Occipital lobe (tissue), 2 donors: ENCODE results near the gene MAPK6. TPM values are rescaled to one million over a fixed set of nuclear protein-coding genes. Genes with fewer than 3 reads are reported as not detected.
"Not testable (repeated sequence)": the region's sequence is repeated elsewhere in the genome, so short reads cannot be mapped to it uniquely, and the experiment has no call there.

ENCODE experiments used
- DNase-seq: peaks from one replicate; lab custom pipeline; 2025; lab: John Stamatoyannopoulos, UW
- total RNA-seq: library from RNA; depleted of rRNA; stranded (reverse); fragments of >200 nt; gene quantifications from one replicate; pipeline ENCODE4 v1.2.3, GENCODE V29; 2014

MAPK6 gene
- total RNA-seq = 98.3 TPM

DNA sequence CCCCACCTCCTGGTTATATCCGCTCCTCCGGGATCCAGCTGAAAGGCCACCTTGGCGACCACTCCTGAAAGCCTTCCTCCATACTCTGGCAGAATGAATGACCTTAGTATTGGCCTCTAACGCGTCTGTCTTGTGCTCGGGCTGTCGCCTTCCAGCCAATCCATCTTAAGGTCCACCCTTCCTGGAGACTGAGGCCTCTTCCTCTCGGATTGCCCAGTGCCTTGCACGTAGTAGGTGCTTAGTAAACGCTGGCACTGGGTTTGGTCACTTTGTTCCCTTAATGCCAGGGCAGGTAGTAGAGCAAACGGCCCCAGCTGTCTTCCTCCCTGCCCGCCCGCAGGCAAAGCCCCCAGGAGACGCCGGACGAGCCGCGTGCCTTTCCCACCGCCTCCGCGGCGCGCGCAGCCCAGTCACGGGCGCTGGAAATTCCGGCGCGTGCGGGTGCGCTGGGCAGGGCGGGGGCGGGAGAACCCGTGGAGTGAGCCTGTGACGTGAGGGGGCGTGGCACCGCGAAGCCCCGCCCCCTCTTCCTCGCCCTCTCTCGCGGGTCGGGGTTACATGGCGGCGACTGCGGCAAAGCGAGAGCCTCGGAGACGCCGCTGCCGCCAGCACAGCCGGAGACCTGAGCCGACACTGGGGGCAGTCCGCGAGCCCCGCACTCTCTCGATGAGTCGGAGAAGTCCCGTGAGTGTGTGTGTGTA is at the start of gene MAPK6:
TSS of gene MAPK6 (plus strand) at position 527 of the 701 bp plus-strand sequence. CDS start 27,242 bp downstream, outside the sequence.
- DNase-seq = peak; percentile 89

DNA sequence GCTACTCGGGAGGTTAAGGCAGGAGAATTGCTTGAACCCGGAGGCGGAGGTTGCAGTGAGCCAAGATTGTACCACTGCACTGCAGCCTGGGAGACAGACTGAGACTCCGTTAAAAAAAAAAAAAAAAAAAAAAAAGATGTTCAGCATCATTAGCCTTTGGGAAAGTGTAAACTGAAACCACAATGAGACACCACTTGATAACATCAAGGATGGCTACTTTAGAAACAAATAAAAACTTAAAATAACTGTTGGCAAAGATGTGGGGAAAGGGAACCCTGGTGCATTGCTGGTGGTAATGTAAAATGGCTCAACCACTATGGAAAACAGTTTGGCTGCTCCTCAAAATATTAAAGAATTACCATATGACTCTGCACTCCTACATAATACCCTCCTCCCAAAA is 49.3 kb upstream of the MAPK6 start:
- DNase-seq = no peak

DNA sequence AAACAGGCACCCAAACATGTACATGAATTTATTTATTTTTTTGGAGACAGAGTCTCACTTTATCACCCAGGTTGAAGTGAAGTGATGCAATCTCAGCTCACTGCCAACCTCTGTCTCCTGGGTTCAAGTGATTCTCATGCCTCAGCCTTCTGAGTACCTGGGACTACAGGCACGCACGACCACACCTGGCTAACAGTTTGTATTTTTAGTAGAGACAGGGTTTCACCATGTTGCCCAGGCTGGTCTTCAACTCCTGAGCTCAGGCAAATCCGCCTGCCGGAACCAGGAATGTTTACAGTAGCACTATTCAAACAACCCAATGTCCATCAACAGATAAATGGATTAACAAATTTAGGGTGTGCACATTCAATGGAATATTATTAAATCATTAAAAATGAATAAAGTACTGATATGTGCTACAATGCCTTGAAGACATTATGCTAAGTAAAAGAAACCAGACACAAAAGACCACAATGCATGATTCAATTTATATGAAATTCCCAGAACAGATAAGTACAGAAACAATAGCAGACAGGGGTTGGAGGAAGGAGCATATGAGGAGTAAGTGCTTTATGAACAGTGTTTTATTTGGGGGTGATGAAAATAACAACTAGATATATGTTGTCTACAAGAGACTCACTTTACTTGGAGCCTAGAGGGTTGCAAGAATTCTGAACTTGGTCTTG is 48.7 kb upstream of the MAPK6 start:
- no peak for DNase-seq

DNA sequence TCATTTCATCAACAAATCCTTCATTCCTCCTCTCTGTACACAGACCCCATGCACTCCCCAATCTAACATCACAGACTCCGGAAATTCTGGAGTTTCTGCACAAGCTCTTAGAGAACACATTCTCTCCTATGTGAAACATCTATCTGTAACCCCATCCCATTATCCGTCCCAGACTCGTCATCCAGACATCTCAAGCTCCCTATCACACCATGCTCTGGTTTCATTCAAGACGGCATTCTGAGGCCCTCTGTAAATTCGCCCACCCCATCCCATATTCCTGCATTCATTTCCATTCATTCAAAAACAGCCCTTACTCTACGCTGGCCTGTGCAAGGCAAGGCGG is 48.0 kb upstream of the MAPK6 start:
- DNase-seq = no peak

DNA sequence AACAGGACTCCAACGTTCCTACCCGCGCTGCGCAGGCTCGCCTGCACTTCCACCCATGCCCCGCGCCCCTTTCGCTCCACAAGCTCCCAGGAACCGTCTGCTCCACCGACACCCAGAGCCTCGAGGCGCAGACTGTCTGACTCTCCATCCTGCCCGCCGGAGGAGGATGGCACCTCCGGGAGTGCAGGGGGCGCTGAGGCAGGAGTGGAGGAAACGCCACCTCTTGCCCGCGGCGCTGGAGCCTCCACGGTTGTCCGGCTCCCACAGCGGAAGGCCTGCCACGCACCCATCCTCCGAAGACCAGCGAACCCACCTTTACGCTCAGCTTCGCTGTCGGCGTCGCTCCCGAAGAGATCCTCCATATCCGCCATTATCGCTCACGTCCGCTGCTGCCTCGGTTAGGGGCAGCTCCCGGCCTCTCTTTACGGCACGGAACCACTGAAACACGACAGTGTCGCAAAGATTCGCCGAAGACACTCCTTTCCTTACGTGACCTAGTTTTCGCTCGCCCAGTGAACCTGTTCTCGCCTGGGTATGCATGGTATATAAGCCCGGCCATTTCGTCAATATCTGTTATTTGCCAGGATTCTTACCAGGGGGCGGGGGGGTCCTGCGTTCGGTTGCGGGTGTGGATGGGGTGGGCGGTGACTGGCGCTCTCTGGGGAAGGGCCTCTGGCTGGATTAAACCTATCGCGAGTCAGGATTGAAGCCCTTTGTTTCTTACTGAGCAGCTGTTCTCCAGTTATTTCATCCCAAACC is 47.5 kb upstream of the MAPK6 start, which contains the start of gene LEO1:
TSS of gene LEO1 (minus strand) at position 404 of the 759 bp plus-strand sequence. CDS start at position 371, 33 bp downstream.
- peak; percentile 84 for DNase-seq

DNA sequence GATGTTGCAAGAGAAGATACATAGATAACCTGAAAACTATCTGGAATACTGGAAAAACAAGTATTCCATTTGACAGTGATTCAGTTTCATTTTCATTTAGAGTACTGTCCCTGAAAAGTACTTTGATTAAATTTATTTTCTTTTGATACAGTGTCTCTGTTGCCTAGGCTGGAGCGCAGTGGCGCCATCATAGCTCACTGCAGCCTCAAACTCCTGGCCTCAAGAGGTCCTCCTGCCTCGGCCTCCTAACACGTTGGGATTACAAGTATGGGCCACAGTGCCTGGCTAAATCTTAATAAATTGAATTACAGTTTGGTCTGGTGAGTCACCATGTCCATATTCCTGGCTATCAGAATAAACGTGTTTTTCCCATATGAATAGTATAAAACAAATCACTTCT is 45.8 kb upstream of the MAPK6 start:
- no peak for DNase-seq

DNA sequence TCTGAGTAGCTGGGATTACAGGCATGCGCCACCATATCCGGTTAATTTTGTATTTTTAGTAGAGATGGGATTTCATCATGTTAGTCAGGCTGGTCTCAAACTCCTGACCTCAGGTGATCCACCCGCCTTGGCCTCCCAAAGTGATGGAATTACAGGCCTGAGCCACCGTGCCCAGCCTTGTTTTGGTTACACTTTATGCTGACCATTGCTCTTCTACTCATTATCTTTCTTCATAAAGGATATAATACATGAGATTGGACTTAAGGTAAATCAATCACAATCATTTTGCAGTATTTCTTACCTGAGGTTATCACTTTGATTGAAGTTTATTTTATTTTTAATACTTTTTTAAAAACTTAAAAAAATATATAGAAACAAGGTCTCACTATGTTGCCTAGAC is 45.2 kb upstream of the MAPK6 start:
- DNase-seq = no peak

DNA sequence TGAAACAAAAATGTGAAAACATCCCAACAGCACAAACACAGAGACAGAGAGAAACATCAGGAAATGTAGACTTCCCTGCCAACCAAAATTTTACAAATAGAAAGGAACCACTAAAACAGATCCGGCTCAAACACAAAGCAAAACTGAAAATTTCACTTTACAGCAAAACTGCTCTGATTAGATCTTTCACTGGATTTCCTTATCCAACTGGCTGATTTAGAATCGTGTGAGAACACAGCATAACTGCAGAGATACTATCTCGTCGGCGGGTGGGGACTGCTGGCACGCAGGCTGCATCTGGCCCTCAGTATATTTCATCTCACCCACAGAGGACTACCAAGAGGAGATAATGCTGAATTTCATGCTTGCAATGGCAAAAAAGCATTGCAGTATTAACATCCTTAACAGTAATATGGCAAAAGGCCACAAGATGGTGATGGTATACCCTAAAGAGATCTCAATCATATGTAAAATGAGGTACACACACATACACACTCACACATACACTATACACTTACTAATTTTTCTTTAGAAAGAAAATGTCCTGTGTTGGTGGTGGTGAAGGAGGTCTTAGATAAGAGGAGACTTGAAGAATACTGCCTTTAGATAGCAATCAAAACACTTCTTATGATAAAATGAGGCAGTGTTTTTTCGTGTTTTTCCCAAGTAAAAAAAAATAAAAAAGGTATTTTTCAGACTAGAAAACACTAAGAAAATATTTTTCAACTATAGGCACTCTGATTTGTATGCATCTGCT is 36.8 kb upstream of the MAPK6 start:
- peak; percentile 7 for DNase-seq

DNA sequence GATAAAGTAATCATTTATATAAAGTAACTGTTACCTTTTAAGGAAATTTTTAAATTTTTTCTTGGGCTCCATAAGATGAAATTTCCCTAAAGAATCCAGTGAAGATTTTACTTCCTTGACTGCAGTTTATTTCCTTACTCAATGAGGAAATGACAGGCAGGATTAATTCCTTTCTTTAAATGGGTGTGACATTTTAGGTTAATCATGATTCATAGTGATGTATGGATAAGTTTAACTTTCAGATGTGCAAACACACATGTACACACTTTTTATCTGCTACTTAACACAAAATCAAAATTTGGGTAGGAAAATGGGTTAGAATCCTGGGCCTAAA is 36.3 kb upstream of the MAPK6 start:
- DNase-seq = no peak

DNA sequence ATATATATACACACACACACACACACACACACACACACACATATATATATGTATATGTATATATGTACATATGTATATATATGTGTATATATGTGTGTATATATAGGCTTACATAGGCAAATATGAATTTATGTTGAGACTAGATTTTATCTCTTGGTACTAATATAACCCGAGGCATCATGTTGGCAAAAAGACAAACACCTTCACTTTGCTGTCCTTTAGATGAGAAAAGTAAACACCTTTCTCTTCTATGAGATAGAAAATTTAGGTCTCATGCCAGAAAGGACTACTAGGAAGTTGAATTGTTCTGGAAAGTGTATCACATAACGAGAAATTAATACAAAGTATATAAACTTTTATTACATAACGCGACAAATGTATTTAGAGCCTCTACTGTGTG is 27.9 kb upstream of the MAPK6 start:
- DNase-seq = no peak

DNA sequence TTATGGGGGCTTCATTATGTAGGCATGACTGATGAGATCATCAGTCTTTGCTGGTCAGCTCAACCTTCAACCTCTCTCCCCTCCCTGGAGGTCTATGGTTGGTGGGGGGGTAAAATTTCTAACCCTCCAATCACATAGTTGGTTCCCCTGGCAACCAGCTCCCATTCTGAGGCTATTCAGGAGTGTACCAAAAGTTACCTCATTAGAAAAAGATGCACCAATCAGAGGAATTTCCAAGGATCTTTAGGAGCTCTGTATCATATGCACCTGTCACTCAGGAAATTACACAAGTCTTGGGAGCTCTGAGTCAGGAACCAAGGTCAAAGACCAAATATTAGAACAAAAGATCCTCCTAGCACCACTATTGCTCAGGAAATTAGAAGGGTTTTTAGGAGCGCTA is 26.1 kb upstream of the MAPK6 start:
- no peak for DNase-seq

DNA sequence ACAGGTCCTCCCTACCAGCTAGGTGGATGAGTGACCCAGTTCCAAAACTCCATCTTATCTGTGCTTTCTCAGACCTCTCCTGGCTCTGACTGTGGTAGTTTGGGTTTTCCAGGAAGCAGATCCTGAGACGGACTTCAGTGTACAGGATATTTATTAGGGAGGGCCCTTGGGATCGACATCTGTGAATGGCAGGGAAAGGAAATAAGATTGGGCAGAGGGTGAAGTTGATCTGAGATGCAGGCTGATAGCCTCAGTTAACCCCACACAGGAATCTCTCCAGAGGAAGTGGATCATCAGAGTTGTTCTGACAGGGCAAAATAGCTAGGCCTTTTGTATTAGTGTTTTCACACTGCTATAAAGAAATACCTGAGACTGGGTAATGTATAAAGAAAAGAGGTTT is 16.7 kb upstream of the MAPK6 start:
- no peak for DNase-seq

DNA sequence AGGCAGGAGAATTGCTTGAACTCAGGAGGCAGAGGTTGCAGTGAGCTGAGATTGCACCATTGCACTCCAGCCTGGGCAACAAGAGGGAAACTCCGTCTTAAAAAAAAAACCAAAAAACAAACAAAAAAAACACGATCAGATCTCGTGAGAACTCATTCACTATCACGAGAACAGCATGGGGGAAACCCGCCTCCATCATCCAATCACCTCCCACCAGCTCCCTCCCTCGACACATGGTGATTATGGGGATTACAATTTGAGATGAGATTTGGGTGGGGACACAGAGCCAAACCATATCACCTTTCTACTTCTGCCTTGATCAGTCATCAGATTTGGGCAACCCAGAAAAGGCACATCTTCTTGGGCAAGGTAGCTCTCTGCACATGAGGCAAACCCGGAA is 15.9 kb upstream of the MAPK6 start:
- DNase-seq = not testable (repeated sequence)

DNA sequence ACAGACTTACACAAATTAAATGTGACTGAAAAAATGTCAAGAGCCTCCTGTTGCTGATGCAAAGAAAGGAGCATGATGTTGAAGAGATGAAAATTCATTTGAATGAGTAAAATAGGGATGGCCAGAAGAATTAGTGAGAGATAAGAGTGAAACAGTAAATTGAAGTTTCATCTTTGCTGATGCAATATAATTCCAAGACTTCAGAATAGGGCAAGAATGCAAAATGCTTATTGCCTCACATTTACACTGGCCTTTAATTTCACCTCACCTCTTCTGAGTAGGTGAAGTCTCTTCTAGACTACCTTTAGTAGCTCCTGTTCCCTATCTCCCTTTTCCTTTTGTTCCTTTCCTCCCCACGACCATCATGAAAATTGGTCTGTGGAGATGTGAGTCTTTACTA is 15.3 kb upstream of the MAPK6 start:
- DNase-seq = no peak

DNA sequence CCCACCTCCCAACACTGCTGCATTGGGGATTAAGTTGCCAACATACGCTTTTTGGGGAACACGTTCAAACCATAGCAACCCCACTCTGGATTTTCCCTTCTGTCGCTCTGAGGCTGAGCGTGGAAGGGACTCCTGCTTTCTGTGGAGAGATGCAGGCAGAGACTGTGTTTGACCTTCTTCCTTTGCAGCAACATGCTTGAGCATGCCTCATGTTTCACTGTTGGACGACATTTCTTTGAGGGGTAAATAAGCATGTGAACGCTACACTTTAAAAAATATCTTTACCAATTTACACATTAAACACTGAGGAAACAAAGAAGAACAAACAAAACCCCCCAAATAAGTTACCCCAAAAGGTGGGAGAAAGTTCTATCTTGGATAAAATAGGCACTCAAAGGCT is 14.2 kb upstream of the MAPK6 start:
- DNase-seq = no peak

DNA sequence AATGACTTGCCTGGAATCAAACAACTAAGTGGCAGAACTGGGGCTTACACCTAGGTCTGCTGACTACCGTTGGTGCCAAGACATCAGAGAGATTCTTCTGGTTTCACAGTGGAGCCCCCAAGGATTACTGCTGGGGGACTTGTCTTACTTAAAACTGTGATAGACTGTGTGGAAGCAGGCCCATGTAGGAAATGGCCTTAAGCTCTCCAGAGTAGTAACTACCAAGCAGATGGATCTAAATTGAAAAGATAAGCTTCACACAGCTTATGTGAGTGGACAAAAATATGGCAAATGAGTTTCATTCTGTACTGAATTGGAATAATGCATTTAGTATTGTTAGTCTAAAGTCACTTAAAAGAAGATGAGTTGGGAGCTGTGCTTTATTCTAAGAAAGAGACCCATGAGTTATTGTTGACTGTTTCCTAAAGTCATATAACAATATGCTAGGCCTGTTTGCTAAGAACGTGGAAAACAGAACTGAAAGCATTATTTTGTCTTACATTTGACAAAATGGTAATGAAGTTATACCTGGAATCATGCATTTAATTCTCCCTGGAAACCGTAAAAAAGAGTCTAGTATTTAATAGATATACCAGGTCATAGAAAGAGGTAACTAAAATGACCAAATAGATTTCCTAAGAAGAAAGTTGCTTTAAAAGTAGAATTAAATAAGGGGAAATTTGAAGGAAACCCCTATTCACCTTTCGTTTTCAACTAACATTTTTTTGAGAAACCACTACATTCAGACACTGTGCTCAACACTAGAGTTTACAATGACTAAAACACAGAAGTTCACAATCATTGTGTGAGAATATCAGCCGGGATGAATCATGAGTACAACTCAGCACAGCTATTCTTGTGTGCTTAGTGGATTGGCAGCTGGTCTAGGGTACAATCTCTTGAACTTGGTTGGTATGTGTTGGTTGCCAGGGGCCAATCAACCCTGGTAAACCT is 13.0 kb upstream of the MAPK6 start:
- DNase-seq = no peak

DNA sequence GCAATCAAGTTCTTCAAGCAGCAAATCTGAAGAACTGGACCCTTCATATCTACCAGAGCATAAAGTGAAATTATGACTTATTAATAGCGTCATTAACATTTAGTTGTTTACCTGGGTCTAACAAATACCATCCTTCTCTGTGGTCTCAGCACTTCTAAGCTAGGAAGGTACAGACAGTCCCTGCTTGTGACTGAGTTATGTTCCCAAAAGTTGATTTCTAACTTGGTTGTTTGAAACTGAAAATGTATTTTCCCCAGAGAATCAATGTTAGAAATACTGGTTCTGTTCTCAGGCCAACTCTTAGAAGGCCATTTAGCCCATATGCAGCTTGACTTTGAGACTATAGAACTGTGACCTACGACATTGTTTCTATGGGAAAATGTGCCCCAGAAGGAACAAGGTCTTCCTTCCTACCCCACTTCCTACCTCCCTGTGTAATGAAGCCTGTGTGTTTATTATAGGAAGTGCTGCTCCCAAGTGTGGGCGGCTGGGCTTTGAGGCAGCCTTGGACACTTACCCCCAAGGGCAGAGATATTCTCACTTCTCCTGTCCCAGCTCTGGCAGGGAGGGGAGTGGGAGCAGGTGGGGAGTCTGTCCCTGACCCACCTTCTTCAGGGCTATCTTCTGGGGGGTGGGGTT is 12.2 kb upstream of the MAPK6 start:
- no peak for DNase-seq

DNA sequence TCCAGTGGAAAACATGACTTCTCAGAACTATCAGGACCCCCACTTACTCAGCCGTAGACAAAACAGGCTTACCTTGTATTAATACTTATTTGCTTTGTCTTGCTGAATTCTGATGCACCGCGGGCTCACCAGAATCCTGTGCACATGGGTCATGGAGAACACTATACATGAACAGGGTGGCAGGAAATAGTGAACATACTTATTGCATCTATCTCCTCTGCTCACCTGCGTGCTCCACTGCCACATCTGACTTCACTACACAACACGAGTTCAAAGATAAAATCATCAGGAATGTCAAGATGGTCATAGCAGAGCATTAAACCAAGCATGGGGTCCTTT is 10.7 kb upstream of the MAPK6 start:
- DNase-seq = no peak

DNA sequence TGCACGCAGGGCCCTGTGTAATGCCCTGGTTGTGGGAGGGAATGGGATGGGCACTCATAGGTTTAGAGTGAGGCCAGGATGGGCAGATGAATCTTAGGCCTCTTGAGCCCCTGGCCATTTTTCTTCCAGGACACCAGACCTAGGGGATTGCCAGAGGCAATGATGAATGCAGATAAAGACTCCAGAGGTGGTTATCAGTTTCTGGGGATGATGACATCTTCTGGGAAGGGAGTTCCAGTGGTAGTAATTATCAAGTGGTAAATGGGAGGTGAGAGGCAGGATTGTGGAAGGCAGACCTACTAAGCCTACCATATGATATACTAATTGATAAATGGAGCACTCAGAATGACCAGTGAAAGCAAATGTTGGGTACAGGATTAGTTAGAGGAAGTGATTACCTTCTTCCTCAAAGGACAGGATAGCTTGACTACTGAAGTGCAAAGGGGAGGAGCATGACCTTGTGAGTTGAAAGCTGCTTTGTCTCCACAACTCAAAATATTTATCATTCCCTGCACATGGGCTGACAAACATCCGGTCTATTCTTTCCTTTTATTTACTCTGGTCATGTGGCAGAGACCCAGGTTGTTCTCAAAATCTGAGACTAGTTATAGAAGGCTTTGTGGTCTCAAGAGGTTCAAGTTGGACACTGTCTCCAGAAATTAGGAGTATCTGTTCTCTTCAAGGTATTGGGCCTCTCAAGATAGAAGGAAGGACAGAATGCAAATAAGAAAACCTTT is 10.2 kb upstream of the MAPK6 start:
- DNase-seq = no peak
